Hepatocyte (in vitro differentiated cells): ENCODE results near the gene RAPGEF4. TPM values are rescaled to one million over a fixed set of nuclear protein-coding genes. Genes with fewer than 3 reads are reported as not detected.

ENCODE experiments used
- DNase-seq: peaks from one replicate; pipeline ENCODE4 v3.0.0-alpha.2; 2016; ENCODE audit warnings: low spot score
- H2AFZ ChIP-seq: fragments of 200-600 bp; sonication (generic); 2 replicates; pipeline ENCODE4 v1.6.0; 2016; ENCODE audit warnings: antibody characterized with exemption, mild to moderate bottlenecking
- H3K27ac ChIP-seq: fragments of 200-600 bp; sonication (generic); 2 replicates; pipeline ENCODE4 v1.5.1; 2016; ENCODE audit warnings: mild to moderate bottlenecking
- H3K27me3 ChIP-seq: fragments of 200-600 bp; sonication (generic); 2 replicates; pipeline ENCODE4 v1.6.1; 2016
- H3K36me3 ChIP-seq: fragments of 200-600 bp; sonication (generic); replicated peaks from 2 replicates; pipeline ENCODE4 v1.5.1; 2016; ENCODE audit warnings: low read depth; ENCODE audit not compliant: insufficient read depth
- H3K4me1 ChIP-seq: fragments of 200-600 bp; sonication (generic); 2 replicates; pipeline ENCODE4 v1.5.1; 2016; ENCODE audit warnings: mild to moderate bottlenecking, moderate library complexity; ENCODE audit not compliant: insufficient read depth
- H3K4me2 ChIP-seq: fragments of 200-600 bp; sonication (generic); 2 replicates; pipeline ENCODE4 v1.6.0; 2016
- H3K4me3 ChIP-seq: fragments of 200-600 bp; sonication (generic); 2 replicates; pipeline ENCODE4 v1.5.1; 2016; ENCODE audit warnings: mild to moderate bottlenecking
- H3K79me2 ChIP-seq: fragments of 200-600 bp; sonication (generic); 2 replicates; pipeline ENCODE4 v1.6.0; 2017; ENCODE audit warnings: mild to moderate bottlenecking
- H3K9me2 ChIP-seq: fragments of 200-600 bp; sonication (generic); replicated peaks from 2 replicates; pipeline ENCODE4 v1.6.0; 2017; ENCODE audit warnings: mild to moderate bottlenecking; ENCODE audit not compliant: insufficient read depth
- H3K9me3 ChIP-seq: fragments of 200-600 bp; sonication (generic); 2 replicates; pipeline ENCODE4 v1.5.1; 2016; ENCODE audit warnings: low read depth, mild to moderate bottlenecking
- H4K20me1 ChIP-seq: fragments of 200-600 bp; sonication (generic); 2 replicates; pipeline ENCODE4 v1.6.0; 2016; ENCODE audit warnings: mild to moderate bottlenecking; ENCODE audit not compliant: insufficient read depth, poor library complexity, severe bottlenecking
- CTCF ChIP-seq: fragments of 200-600 bp; sonication (generic); IDR thresholded peaks from 2 replicates; pipeline ENCODE4 v1.5.1; 2016; ENCODE audit warnings: antibody characterized with exemption, mild to moderate bottlenecking; ENCODE audit not compliant: poor library complexity
- EZH2 ChIP-seq: fragments of 200-600 bp; sonication (generic); IDR thresholded peaks from 2 replicates; pipeline ENCODE4 v1.6.1; 2016; ENCODE audit warnings: antibody characterized with exemption, mild to moderate bottlenecking, borderline replicate concordance
- EZH2phosphoT487 ChIP-seq: fragments of 200-600 bp; sonication (generic); IDR thresholded peaks from one replicate; pipeline ENCODE4 v1.6.1; 2018; ENCODE audit warnings: antibody characterized with exemption, mild to moderate bottlenecking, low read depth, moderate library complexity; ENCODE audit not compliant: unreplicated experiment, severe bottlenecking
- WGBS: methylation state at CpG from one replicate; pipeline ENCODE4 v1.1.6; 2016; ENCODE audit warnings: low lambda C conversion rate; ENCODE audit errors: missing lambda C conversion rate; 5-methylcytosine and 5-hydroxymethylcytosine counted together
- polyA plus RNA-seq: library from polyadenylated mRNA; unstranded; fragments of >200 nt; fragmentation: Nextera tagmentation; extraction: Ambion mirVana; gene quantifications from 2 replicates; pipeline ENCODE4 v1.2.1, GENCODE V29; 2016
- total RNA-seq: library from RNA; depleted of rRNA; stranded (reverse); fragments of >200 nt; gene quantifications from 2 replicates; pipeline ENCODE4 v1.2.3, GENCODE V29; 2014

Gene RAPGEF4
- total and polyA plus RNA-seq, 2 experiments from 2014 or later, result 1.9 to 2.0 TPM

- H4K20me1 ChIP-seq, result no peaks in the 10 kb centered on the region
- no peaks in the 10 kb centered on the region for H3K79me2 ChIP-seq
- no peak overlapping the region for H3K4me2 ChIP-seq
- TF ChIP-seq EZH2, result no peak
- TF ChIP-seq CTCF, result no peak
- no peak for TF ChIP-seq EZH2phosphoT487
- WGBS, result 85% methylated on average over 7 of the region's 7 CpGs
- DNase-seq, result peak; percentile 34
- H3K9me2 ChIP-seq, result no peaks in the 10 kb centered on the region
- no peak overlapping the region for H3K4me3 ChIP-seq
- no peaks in the 10 kb centered on the region for H3K27me3 ChIP-seq
- H3K27ac ChIP-seq, result no peak overlapping the region
- no peaks in the 10 kb centered on the region for H3K9me3 ChIP-seq
- H3K4me1 ChIP-seq, result peaks cover 4% of the 10 kb centered on the region
- H2AFZ ChIP-seq, result no peak overlapping the region
- H3K36me3 ChIP-seq, result no peaks in the 10 kb centered on the region
Observed at GRCh38 chr2:172968061-172968469, 232.4 kb downstream of the RAPGEF4 start.

- TF ChIP-seq EZH2 (no peak), CTCF (no peak), EZH2phosphoT487 (no peak)
- no peaks in the 10 kb centered on the region for H3K9me2 ChIP-seq
- WGBS, result 100% methylated on average over 1 of the region's 1 CpG
- H3K27ac ChIP-seq, result no peak overlapping the region
- H3K9me3 ChIP-seq, result no peaks in the 10 kb centered on the region
- H2AFZ ChIP-seq, result no peak overlapping the region
- no peaks in the 10 kb centered on the region for H3K79me2 ChIP-seq
- H3K4me2 ChIP-seq, result no peak overlapping the region
- H3K36me3 ChIP-seq, result no peaks in the 10 kb centered on the region
- H3K27me3 ChIP-seq, result no peaks in the 10 kb centered on the region
- peaks cover 4% of the 10 kb centered on the region for H3K4me1 ChIP-seq
- no peaks in the 10 kb centered on the region for H4K20me1 ChIP-seq
- H3K4me3 ChIP-seq, result no peak overlapping the region
- no peak for DNase-seq
Observed at GRCh38 chr2:172969166-172969565, 233.5 kb downstream of the RAPGEF4 start.

- Histone ChIP-seq H3K4me3 (no peak overlapping the region), H3K9me3 (no peaks in the 10 kb centered on the region), H3K4me1 (peaks cover 4% of the 10 kb centered on the region), H3K27me3 (no peaks in the 10 kb centered on the region), H3K27ac (no peak overlapping the region), H3K9me2 (no peaks in the 10 kb centered on the region), H2AFZ (no peak overlapping the region), H3K79me2 (no peaks in the 10 kb centered on the region), H3K36me3 (no peaks in the 10 kb centered on the region), H3K4me2 (no peak overlapping the region), H4K20me1 (no peaks in the 10 kb centered on the region)
- DNase-seq, result no peak
- no peak for TF ChIP-seq CTCF
- TF ChIP-seq EZH2, result no peak
- TF ChIP-seq EZH2phosphoT487, result no peak
- WGBS, result 93% methylated on average over 3 of the region's 3 CpGs
Observed at GRCh38 chr2:172969609-172970008, 234.0 kb downstream of the RAPGEF4 start.

- no peaks in the 10 kb centered on the region for H3K79me2 ChIP-seq
- DNase-seq, result no peak
- no peak overlapping the region for H3K4me2 ChIP-seq
- TF ChIP-seq CTCF, result no peak
- no peak for TF ChIP-seq EZH2
- TF ChIP-seq EZH2phosphoT487, result no peak
- H3K9me3 ChIP-seq, result no peaks in the 10 kb centered on the region
- H3K9me2 ChIP-seq, result no peaks in the 10 kb centered on the region
- 69% methylated on average over 4 of the region's 4 CpGs for WGBS
- no peaks in the 10 kb centered on the region for H4K20me1 ChIP-seq
- no peak overlapping the region for H3K27ac ChIP-seq
- H3K27me3 ChIP-seq, result no peaks in the 10 kb centered on the region
- H2AFZ ChIP-seq, result no peak overlapping the region
- H3K4me3 ChIP-seq, result no peak overlapping the region
- no peaks in the 10 kb centered on the region for H3K36me3 ChIP-seq
- H3K4me1 ChIP-seq, result peaks cover 4% of the 10 kb centered on the region
Observed at GRCh38 chr2:172970660-172971059, 235.0 kb downstream of the RAPGEF4 start.
